Amygdala (tissue), 56 donors: ENCODE data around the gene PSMB8.
A peak's percentile ranks its signal among the peaks of the same experiment; 100 is the strongest.
"Not testable (repeated sequence)": the region's sequence is repeated elsewhere in the genome, so short reads cannot be mapped to it uniquely, and the experiment has no call there.

Experiments used
- DNase-seq, 56 donors: peaks; one replicate each; lab custom pipeline; 2025; lab: John Stamatoyannopoulos, UW

The PSMB8 gene

DNA sequence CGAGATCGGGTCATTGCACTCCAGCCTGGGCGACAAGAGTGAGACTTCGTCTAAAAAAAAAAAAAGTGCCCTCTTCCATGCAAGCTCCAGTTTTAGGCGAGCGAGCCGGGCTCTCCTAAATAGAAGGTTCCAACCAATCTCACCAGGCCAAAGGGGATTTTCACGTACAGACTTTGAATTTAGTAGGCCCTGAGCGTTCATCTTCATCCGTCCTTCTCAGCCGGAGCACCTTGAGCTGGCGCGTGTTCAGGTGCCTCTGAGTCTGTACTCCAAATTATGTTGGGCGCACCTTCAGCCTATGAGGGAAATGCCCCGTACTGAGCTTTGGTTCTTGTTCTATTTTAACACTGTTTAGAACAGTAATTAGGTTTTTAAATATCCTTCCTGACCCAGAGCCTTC lies 4.5 kb downstream of the PSMB8 start:
- no peak for DNase-seq

DNA sequence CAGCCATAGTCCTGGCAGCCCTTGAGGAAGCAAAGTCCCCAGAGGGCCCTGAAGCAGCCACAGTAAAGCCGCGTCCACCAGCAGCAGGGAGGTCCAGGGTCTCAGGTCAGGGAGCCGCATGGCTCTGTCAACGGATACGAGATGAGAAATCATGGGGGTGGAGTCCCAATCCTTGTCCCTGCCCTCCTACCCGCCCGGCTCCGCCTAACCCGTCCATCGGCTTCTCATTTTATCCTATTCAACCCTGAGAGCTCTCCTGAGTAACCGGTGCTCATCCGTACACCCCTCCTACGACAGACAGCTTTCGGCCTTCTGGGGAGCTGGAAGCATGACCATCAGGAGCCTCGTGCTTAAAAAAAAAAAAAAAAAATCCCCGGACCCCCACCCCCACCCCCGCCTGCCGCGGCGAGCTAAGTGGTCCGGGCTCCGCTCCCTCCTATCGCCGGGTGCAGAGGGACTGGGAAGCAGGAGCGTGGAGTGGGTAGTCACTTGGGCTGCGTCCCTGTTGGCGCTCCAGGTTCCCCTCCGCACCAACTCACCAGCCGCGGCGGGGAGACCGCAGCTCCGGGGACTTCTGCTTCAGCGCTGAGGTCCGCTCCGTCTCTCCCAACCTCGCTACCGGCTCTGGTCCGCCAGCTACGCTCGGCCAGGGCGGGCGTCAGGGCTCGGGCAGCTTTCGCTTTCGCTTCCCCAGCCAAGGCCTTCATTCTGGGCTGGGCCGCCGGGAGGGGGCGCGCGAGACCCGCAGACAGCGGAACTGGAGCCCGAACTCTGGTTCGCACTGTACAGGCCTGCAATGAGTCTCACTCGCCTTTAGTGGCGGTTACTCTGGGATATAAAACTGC lies 5.5 kb downstream of the PSMB8 start, which contains the start of gene TAP2:
TSS of gene TAP2 (minus strand) at position 626 of the 845 bp plus-strand sequence. CDS start at position 120, 506 bp downstream.
- peak; percentile 43 to 98 (median 87) for DNase-seq

DNA sequence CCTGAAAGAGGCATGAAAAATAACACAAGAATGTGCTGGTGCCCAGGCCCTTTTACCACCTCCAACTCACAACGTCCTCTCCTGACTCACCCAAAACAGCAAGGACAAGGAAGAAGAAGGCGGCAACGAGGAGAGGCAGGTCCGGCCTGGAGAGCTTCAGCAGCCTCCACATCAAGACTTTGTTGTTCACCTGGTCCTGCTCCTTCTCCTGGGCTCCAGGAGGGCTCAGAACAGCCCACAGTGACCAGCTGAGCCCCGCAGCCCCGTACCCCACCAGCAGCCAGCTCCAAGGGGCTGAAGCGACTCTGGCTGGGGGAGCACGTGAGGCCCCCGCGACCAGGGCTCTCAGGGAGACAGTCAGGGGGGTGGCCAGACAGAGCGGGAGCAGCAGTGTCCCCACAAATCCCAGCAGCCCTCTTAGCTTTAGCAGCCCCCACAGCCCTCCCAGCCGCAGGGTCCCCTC lies 6.2 kb downstream of the PSMB8 start:
- DNase-seq: peak in 2 of 56 donors; percentile 34 to 37

DNA sequence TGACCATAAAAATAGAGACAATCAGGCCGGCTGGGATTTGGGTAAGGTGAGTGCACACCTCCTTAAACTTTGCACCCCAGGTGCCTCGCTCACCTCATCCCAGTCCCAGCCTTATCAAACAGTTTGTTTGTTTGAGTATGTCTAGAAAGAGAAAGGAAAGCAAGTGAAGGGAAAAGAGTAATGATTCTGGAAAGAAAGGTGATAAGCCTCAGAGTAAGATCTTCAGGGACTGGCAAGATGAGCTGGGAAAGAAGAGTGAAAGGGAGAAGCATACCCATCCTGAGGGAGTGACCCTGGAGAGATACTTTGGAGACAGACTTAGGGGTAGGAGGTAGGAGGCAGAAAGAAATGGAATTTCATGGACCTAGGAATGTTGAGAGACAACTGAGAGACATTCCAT lies 7.0 kb downstream of the PSMB8 start:
- DNase-seq: no peak

DNA sequence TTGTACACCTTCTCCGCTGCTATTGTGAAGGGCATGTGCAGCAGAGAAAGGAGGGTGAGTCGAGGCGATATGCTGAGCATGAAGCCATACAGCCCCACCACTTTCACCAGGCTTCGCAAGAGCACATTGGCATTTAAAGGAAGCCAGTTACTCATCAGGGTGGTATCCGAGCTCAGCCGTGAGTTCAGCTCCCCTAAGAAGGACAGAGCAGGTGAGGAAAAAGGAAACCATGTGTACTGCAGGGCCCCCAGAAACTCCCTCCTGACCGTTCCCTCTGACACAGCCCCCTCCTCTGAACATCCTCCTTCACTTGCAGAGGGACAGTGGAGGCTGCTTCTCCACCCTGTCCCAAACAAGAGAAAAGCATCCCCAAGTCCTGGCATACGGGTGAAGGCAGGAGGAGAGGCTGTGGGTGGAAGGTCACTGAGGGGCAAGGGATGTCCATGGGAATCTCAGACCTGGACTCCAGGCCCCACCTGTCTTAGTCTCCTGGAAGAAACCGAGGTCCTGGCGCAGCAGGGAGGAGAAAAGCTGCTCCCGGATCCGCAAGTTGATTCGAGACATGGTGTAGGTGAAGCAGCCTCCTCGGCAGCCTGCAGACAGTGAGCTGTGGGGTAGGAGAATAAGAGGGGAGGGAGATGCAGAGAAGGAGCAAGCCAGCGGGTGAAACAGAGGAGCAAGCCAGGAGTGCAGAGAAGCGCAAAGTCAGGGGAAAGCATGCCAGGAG lies 8.5 kb downstream of the PSMB8 start:
- no peak for DNase-seq

DNA sequence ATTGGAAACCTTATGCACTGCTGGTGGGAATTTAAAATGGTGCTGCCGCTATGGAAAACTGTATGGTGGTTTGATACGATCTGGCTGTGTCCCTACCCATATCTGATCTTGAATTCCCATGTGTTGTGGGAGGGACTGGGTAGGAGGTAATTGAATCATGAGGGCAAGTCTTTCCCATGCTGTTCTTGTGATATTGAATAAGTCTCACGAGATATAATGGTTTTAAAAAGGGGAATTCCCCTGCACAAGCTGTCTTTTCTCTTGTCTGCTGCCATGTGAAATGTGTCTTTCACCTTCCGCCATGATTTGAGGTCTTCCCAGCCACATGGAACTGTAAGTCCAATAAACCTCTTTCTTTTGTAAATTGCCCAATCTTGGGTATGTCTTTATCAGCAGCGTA lies 10.2 kb downstream of the PSMB8 start:
- no peak for DNase-seq

DNA sequence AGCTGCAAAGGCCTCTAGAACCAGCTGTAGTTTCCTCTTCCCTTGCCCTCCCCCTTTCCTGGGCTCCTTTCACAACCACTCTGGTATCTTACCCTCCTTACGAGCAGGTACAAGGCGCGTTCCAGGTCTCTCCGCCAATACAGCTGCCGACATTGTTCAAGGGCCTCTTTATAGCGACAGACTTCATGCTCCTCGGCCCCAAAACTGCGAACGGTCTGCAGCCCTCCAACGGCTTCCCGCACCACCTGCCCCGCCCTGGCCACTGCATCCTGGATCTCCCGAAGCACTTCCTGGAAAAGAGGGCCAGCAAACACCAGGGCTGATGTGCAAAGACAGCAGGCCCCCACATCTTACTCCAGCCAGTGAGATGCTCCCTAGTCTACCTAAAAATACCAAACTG lies 11.3 kb downstream of the PSMB8 start:
- no peak for DNase-seq

DNA sequence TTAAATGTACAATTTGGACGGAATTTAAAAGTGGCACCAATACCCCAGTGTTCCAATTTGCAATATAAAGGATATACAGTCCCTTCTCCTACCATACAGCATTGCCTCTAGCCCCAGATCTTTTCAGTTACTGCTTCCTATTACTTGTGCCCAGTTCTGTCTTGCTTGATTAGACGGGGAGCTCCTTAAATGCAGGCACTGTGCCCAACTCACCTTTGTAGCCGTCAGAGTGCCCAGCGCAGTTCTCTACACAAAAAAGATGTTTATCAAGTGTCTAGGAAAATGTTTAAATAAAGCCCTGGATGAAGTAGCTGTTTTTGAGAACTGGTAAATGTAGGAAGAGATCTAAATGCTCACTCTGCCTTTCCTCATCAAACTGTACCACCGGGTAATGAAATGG lies 12.9 kb downstream of the PSMB8 start:
- DNase-seq: no peak

DNA sequence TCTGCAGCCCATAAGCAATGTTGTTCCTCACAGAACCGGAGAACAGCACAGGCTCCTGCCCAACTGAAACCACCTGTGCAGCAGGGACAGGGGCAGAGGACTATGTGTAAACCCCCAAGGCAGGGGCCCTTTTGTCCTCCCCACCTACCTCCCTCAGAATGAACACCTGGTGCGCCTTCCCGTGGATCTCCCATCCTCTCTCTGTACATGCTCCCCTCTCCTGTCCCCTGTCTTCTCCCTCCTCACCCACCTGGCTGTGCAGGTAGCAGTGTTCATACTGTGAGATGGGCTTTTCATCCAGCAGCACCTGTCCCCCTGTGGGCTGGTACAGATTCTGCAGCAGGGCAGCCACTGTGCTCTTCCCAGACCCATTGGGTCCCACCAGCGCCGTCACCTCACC lies 13.8 kb downstream of the PSMB8 start:
- no peak for DNase-seq

DNA sequence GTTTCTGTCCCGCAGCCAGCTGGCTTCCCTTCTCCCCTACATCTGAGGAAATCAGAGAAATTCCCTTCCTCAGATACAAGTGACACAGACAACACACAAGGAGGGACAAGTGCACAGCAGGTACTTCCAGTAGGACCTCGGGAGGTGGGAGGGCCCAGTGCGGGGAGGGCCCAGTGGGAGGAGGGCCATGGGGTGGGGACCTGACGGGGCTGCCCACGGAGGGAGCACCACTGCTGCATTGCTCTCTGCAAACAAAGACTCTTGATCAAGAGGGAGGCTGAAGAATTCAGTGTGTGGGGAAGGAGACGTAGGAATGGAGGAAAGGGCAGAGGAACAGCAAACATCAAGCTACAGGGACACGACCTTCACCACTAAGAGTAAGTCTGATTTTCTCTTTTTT lies 14.4 kb downstream of the PSMB8 start:
- DNase-seq: no peak

DNA sequence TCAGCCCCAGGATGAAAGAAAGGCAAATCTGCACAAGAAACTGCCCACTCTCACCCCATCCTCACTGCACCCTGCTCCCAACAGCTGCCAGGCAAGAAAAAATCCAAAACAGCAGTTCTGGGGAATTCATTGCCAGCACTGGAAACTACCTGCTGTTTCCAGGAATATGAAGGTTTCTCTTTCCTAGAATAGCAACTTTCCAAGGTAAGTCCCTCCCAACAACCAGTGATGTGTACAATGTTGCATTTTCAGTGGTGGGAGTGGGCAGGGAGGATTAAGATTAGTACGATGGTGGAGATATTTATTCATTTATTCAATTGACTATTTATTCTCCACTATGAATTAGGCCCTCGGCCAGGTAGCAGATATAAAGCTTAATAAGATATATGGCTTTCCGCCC lies 16.8 kb downstream of the PSMB8 start:
- no peak for DNase-seq

DNA sequence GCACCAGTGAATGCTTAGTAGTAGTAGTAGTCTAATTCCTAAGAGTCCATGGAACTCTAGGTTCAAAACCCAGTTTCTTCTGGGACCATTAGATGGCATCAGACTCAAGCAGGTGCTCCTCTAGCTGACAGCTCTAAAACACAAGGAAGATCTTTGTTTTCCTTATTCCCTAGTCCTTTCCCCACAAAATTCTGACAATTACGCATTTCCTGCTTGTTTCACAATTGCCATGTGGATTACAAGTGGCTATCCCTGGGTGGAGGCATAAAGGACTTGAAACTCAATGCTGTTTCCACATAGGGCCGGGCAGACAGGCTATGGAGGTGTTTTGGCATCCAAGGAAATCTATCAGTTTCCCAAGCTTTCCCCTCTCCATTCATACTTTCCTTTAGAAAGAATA lies 17.9 kb downstream of the PSMB8 start:
- no peak for DNase-seq

DNA sequence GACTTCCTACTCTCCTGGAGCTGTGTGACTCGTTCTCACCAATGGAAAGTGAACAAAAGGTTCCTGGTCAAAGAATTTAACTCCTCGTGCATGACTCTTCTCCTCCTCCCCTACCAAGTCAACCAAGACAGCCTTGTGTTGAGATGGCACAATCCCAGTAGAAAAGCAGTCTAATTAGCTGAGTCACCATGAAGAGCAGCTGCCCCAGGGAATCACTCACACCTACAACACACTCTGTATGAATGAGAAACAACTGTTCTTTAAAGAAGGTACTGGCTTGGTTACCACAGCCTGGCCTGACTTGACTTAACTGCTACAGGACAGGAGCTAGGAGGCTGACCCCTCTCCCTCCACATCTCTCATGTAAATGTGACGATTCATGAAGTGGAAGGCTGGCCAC lies 24.1 kb downstream of the PSMB8 start:
- DNase-seq: no peak

DNA sequence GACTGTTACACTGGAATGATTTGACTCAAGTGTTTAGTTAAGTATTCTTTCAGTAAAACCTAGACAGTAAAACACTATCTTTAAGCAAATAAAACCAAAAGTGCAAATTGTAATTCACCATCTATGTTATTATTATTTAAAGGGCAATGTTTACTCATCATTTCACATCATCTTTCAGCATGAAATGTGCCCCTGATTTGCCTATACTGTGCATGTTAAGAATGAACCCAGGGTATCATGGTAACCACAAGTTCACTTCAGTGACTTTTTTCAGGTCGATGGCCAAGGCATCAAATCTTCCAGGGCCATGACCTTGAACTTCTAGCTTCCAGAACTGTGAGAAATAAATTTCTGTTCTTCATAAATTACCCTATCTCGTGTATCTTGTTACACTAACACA lies 25.0 kb downstream of the PSMB8 start:
- no peak for DNase-seq

DNA sequence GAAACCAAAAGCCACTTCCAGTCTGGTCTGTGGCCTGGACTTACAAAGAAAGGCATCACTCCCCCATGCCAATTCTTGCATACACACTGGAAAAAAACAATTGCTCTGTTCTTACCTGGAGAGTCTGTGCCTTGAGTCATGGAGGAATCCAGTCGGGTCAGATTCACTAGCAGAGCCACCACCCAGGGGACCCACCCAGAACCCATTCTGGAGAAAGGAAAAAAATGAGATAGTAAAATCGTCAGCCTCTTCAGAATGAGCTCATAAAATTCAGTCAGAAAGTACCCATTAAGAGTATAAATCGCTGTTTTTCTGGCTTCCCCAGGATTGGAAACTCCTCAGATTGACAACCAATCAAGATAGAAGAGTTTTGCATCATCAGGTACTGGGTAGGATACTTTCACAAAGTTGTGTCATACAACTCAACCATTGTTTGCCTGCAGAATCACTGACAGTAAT lies 27.1 kb downstream of the PSMB8 start, which contains the start of gene HLA-DOB:
TSS of gene HLA-DOB (minus strand) at position 257 of the 459 bp plus-strand sequence. CDS start at position 206, 51 bp downstream.
- no peak for DNase-seq

DNA sequence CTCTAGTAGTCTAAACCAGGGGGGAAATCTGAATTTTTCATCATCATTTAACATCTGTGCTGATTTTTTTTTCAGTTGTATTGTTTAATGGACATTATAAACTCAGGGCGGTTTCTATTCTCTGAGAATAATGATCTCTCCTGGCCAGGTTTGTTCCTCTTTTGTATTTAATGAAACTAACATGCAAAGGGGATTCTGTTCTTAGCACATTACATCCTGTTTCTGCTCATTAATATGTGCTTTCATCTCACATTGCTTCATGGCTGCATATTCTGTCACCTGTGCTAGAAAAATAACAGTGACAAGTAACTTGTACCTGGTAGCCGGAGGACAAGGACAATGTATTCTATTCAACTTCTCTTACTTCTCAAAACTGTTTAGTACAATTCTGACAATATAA lies 27.9 kb downstream of the PSMB8 start:
- no peak for DNase-seq

DNA sequence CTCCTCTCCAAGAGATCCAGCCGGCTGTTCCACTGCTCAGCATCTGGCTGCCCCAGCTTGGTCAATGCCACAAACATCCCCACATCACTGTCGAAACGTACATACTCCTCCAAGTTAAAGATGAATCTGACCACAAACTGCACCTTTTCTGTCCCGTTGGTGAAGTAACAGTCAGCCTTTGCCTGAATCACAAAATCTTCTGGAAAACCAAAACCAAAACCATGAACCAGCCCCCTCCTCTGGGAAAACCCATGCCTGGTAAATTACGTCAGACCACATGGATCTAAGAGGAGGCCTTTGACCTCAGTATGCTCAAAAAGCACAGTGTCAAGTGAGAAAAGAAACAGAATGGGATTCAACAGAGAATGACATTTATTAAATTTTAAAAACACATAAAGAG lies 28.7 kb downstream of the PSMB8 start:
- DNase-seq: no peak

DNA sequence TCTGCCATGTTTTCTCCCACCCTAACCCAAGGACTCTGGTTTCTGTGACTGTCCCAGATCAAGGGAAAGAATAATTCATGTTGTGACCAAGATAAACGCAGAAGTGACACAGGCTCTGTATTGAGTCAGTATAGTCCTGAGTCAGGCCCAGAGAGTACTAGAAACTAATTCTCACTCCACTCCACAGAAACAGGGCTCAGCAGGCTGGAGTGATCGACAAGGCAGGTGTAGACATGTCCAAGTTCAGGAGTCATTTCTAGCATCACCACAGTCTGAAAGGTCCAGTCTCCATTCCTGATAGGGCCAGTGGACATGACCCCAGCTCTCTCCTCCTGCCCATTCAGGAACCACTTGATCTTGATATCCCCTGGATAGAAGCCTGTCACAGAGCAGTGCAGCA lies 29.7 kb downstream of the PSMB8 start:
- DNase-seq: no peak

DNA sequence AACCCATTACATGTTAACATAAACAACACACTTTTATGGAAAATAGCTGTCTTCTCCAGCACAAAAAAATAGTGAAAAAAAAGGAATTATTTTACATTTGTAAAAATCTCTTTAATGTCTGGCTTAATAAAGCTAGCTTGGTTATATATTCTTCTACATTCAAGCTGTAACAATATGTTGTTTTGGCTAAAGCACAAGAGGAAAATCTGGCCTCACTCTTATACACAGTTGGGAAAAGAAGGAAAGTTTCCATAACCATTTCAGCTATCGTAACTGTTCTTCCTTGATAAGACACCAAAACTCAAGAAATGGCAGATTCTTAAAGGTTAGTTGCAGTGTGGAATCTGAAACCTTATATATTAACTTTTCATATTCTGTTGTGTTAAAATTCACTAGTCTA lies 34.7 kb downstream of the PSMB8 start:
- DNase-seq: no peak

DNA sequence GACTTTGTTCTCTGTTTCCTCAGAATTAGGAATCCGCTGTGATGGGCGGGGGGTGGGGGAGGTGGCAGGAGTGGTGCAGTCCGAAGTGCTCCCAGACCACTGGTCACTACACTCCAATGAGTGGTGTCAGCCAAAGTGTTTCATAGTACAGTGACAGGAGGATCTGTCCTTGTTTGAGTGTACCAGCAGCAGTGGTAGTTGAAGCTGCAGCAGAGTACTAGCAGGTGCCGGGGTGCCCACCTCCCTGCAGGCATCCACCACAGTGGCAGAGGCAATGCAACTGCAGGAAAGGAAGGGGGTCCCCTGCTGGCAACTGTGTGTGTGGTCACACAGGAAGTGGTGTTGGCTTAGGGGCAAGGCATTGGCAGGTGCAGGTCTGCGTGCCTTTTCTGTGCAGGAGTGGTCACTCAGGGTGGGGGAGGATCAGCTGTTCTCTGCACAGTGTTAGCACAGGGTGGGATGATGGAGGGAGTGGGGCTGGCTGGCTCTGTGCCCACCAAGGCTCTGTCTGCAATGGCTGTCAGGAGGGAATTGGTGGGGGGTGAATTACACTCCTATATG lies 36.7 kb downstream of the PSMB8 start:
- DNase-seq: no peak

DNA sequence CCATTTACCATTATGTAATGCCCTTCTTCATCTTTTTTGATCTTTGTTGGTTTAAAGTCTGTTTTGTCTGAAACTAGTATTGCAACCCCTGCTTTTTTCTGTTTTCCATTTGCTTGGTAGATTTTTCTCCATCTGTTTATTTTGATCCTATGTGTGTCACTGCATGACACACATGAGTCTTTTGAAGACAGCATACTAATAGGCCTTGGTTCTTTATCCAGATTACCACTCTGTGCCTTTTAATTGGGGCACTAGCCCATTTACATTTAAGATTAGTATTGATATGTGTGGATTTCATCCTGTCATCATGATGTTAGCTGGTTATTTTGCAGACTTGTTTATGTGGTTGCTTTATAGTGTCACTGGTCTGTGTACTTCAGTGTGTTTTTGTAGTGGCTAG lies 38.4 kb downstream of the PSMB8 start:
- DNase-seq: not testable (repeated sequence)
